ENCODE measurements around the gene CTBP2.

CTBP2 gene

GRCh38 chr10:125043841-125044658 is 116.3 kb downstream of the CTBP2 start:
- DNase-seq (ENCODE audit: low read depth): no peak

DNA sequence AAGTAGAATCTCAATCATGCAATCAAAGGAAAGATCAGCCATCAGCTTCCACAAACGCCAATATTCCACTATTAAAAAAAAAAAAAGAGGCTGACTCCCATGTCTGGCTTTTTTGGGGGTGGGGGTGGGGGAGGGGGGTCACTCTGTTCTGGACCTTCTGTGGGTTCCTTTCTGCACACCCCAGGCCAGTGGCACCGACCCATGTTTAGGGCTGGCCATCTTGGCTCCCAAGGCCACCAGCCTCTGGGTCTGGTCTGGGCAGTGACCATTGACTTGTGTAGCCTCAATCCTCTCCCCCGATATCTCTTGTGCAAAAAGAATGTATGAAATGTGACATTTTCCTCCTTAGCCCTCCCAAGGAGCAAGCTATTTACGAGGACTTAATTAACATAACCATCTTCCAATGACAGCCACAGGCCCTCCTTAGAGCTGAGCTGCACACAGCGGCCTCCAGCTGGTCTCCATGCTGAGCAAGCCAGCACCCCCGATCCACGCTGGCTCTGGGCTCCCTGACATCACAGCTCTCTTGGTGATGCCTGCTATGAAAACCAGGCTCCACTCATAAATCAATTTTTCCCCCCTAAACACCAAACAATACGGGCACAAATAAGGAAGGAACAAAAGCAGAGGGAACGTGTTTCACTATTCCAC is 118.4 kb downstream of the CTBP2 start:
- no peak for DNase-seq (ENCODE audit: low read depth)

- DNase-seq (ENCODE audit: low read depth): no peak
Observed at GRCh38 chr10:125039354-125039769, 121.0 kb downstream of the CTBP2 start.

GRCh38 chr10:125038637-125039036 is 121.7 kb downstream of the CTBP2 start:
- no peak for DNase-seq (ENCODE audit: low read depth)

GRCh38 chr10:125037145-125037877 is 123.1 kb downstream of the CTBP2 start:
- DNase-seq (ENCODE audit: low read depth): peak; percentile 60

DNA sequence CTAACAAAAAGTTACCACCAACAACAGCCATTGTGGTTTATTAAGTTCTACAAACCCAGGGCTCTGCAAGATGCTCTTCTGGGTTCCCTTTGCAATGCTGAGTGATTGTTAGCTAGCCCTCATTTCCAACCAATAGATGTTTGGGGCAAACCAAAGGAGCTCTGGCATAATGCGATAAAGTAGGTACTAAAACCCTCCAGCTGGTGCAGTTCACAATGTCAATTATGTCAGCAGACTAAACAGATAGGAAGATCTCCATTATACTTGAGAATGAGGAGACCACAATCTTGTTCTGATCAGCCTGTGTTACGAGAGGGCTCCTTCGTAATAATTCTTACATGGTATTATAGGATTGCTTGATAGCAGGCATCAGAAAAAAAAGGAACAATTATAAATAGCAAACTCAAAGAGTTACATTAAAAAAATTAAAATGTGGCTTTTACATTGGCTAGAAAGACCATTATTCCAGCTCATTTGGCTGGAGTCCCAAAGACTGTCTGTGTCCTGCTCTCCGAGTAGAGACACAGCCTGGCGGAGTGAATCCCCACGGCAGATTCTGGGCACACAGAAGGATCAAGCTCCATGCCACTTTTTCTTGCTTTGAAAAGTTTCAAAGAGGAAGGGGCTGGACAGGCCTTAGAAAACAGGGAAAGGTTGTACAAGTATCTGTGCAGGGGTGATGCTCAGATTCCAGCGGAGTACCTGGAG is 124.6 kb downstream of the CTBP2 start:
- DNase-seq (ENCODE audit: low read depth): no peak

GRCh38 chr10:125035136-125035535 is 125.2 kb downstream of the CTBP2 start:
- DNase-seq (ENCODE audit: low read depth): peak; percentile 85

DNA sequence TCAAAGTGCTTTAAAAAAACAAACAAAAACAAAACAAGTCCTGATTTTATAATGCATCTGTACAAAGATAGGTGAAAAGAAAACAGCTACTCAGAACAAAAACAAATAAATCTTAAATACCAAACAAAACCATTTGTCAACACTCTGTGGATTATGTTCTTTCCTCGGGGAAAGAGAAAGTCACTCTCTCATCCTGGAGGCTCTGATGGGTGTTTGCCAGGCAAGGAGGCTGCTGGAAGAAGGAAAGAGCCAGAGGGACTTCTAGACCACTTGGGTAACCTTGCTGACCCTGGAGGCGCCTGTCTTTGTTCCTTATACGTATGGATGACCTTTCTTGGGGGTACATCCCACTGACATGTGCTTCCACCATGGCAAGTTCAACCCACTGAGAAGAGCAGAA is 125.7 kb downstream of the CTBP2 start:
- no peak for DNase-seq (ENCODE audit: low read depth)

- DNase-seq (ENCODE audit: low read depth): no peak
Observed at GRCh38 chr10:125033146-125033924, 127.0 kb downstream of the CTBP2 start.

- DNase-seq (ENCODE audit: low read depth): no peak
Observed at GRCh38 chr10:125032474-125033020, 127.8 kb downstream of the CTBP2 start.

DNA sequence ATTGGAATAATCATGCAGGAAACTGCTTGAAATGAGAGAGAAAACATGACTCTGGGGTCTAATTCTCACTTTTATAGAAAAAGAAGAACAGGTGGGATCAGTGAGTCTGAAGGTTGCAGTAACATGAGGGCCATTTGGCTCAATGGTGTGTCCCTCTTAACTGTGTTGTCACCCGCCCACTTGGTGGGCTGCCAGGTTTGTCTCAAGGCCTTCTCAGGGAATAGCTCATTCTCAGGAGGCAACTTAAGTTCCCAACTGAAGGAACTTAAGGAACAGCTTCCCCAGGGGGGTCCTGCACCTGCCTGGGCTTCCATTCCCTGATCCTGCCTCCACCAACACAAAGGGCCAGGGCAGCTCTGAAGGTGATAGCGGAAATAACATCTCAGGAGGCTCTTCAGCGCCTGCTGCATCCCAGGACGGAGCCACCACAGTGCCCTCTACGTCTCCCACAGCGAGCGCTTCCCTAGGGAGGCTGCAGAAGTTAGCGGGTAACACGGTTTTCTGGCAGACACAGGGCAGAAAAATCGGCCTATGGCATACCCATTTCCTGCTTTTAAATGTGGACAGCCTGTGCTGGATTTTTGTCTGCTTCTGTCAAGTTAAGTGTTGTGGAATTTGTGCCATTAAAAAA is 129.7 kb downstream of the CTBP2 start:
- no peak for DNase-seq (ENCODE audit: low read depth)

GRCh38 chr10:125029584-125030242 is 130.7 kb downstream of the CTBP2 start:
- no peak for DNase-seq (ENCODE audit: low read depth)

GRCh38 chr10:125027871-125028869 is 132.2 kb downstream of the CTBP2 start:
- DNase-seq (ENCODE audit: low read depth): no peak

- no peak for DNase-seq (ENCODE audit: low read depth)
Observed at GRCh38 chr10:125026974-125027735, 133.2 kb downstream of the CTBP2 start.

DNA sequence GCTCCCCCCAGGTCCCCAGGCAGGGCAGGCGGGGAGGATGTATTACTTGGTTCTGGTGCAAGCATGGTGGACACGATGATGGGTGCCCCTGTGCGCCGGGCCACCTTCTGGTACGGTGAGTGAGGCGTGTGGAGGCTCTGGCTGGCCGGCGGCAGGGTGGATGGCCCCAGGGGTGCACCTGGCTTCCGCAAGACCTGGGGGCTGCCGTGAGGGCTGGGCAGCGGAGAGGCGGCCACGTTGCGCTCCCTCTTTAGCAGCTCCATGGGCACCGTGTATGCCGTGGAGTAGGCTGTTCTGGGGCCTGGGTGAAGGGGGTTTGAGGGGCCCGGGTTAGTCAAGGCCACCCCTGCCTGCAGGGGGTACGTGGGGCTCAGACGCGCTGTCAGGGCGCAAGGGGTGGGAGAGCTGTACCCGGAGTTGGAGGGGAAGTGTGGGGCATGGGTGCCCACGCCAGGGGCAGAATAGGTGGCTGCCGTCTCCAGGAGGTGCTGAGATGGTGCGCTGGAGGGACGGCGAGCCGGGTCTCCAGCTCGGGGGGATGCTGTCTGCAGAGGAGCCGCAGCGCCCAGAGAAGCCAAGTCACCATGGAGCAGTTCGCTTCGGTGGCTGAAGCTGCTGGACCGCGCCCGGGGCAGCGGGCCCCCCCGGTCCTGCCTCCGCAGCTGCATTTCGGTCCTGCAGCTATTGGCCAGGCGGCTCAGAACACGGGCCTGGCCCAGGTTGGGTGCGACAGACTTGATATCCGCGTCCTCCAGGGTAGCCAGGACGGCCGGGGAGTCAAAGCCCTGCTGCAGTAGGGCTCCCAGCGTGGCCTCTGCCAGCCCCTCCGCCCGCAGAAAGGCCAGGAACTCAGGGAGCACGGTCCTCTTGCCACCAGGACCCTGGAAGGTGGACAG is 134.1 kb downstream of the CTBP2 start:
- DNase-seq (ENCODE audit: low read depth): no peak

GRCh38 chr10:125025341-125025740 is 135.0 kb downstream of the CTBP2 start:
- DNase-seq (ENCODE audit: low read depth): no peak

Data from non-pigmented ciliary epithelial cell (primary cell).